GM21381 (cell line): ENCODE measurements around the gene TTLL1.

Experiments used
- ATAC-seq: cut with Tn5 transposase; IDR thresholded peaks from one replicate; pipeline ENCODE4 v1.9.1; 2021; ENCODE audit warnings: mild to moderate bottlenecking, moderate library complexity; ENCODE audit not compliant: unreplicated experiment

The TTLL1 gene

GRCh38 chr22:43088984-43089717, at the start of gene TTLL1:
TTLL1 (minus strand) TSS chr22:43089391; CDS start chr22:43075586, 13,805 bp downstream.
- peak; percentile 86 for ATAC-seq

GRCh38 chr22:43136801-43137200, 47.6 kb upstream of the TTLL1 start:
- no peak for ATAC-seq

GRCh38 chr22:43136255-43136654, 47.1 kb upstream of the TTLL1 start:
- no peak for ATAC-seq

GRCh38 chr22:43135565-43135964, 46.4 kb upstream of the TTLL1 start:
- ATAC-seq = no peak

GRCh38 chr22:43134553-43134952, 45.4 kb upstream of the TTLL1 start:
- ATAC-seq = no peak

- ATAC-seq = no peak
Observed at GRCh38 chr22:43133401-43133800, 44.2 kb upstream of the TTLL1 start.

GRCh38 chr22:43131773-43132501, 42.7 kb upstream of the TTLL1 start:
- ATAC-seq = no peak

- no peak for ATAC-seq
Observed at GRCh38 chr22:43129426-43130425, 40.5 kb upstream of the TTLL1 start.

- ATAC-seq = no peak
Observed at GRCh38 chr22:43128928-43129424, 39.8 kb upstream of the TTLL1 start.

GRCh38 chr22:43128116-43128515, 38.9 kb upstream of the TTLL1 start:
- ATAC-seq = no peak

- no peak for ATAC-seq
Observed at GRCh38 chr22:43127166-43127908, 38.1 kb upstream of the TTLL1 start.

GRCh38 chr22:43126501-43127165, 37.4 kb upstream of the TTLL1 start:
- ATAC-seq = no peak

GRCh38 chr22:43118953-43119458, 29.8 kb upstream of the TTLL1 start:
- ATAC-seq = no peak

GRCh38 chr22:43118024-43118849, 29.0 kb upstream of the TTLL1 start:
- ATAC-seq = no peak

- no peak for ATAC-seq
Observed at GRCh38 chr22:43116932-43117331, 27.7 kb upstream of the TTLL1 start.

GRCh38 chr22:43114958-43115357, 25.8 kb upstream of the TTLL1 start:
- ATAC-seq = no peak

- no peak for ATAC-seq
Observed at GRCh38 chr22:43113526-43114251, 24.5 kb upstream of the TTLL1 start.
